ENCODE measurements around the gene FAM50B.

FAM50B gene

GRCh38 chr6:3813150-3813780, 35.9 kb upstream of the FAM50B start:
- TF ChIP-seq CTCF (IDR thresholded peaks at IDR 0.05): no peak

DNA sequence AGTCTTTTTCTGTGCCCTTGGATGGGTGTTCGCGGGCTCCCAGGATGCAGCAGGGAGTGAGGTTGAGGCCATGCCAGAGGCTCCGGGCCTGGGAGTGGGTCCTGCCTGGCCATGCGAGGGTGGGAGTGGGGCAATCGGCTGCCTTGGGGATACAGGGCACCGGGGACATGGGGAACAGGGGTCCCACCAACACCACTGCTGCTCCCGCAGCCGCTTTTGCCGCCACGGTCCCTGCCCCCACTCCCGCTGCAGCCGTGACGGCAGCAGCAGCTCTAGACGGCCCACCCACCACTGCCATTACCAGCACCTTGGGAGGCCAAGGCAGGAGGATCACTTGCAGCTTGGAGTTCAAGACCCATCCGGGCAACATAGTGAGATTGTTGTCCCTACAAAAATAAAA, 35.3 kb upstream of the FAM50B start:
- TF ChIP-seq CTCF (IDR thresholded peaks at IDR 0.05): no peak

DNA sequence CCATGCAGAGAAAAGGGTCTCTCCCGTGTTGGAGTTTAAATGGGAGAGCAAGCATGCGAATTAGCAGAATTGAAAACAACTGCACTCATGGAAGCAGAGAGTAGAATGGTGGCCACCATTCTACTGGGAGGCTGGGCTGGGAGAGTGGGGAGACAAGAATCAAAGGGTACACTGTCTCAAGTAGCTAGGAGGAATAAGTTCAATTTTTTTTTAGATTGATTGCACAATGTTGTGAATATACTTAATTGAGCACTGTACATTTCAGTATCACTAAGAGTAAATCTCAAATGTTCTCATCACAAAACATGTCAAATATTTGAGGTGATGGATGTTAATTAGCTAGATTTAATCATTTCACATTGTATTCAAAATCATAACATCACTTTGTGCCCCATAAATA, 34.6 kb upstream of the FAM50B start:
- TF ChIP-seq CTCF (IDR thresholded peaks at IDR 0.05): no peak

DNA sequence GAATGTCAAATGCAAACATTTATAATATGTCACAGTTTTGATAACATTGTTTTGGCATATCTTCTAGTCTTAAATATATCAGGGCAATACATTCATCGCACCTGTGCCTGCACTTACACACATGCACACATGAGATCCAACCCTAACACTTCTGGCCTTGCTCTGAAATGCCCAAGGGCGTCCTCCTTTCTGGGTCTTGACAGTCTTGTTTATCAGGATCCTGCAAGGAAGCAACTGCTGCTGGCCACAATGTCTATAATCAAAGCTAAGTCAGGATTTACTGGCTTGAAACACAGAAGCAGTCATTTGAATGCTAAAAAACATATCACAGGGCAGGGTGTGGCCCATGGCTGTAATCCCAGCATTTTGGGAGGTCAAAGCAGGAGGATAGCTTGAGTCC, 32.9 kb upstream of the FAM50B start:
- TF ChIP-seq CTCF (IDR thresholded peaks at IDR 0.05): no peak

- no peak for TF ChIP-seq CTCF (IDR thresholded peaks at IDR 0.05)
Observed at GRCh38 chr6:3819161-3820110, 29.7 kb upstream of the FAM50B start.

- TF ChIP-seq CTCF (IDR thresholded peaks at IDR 0.05): no peak
Observed at GRCh38 chr6:3820563-3820962, 28.6 kb upstream of the FAM50B start.

DNA sequence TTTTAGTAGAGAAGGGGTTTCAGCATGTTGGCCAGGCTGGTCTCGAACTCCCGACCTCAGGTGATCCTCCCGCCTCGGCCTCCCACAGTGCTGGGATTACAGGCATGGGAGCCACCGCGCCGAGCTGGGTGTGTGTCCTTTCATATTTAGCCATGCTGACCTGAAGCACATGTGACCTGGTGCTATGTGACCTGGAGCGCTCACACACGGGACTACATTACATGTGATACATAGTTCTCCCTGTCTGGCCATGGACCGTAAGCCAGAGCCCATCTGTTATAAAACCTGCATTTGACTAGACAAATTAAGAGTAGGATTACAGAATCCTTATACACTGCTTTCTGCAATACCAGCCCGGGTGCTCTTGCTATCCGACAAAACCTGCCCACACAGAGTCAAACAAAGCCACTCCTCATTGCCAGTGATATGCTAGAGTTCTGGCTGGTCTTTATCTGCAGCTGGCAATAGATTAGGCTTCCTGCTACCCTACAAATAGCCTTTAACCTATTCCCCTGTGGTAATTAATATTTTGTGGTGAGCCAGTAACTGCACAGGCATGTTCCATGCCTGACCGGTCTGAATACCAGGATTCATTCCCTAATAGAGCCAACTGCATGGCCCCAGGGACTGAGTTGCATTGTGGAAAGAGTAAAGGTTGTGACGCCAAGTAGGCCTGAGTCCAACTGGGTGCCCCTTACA, 26.3 kb upstream of the FAM50B start:
- no peak for TF ChIP-seq CTCF (IDR thresholded peaks at IDR 0.05)

Data from LNCAP (cell line).